Liver (tissue), 9 donors: Measurements from ENCODE around the gene PCP4L1. TPM values are rescaled to one million over a fixed set of nuclear protein-coding genes. Genes with fewer than 3 reads are reported as not detected.

ENCODE experiments used
- DNase-seq: peaks from one replicate; pipeline ENCODE4 v3.0.0-alpha.2; 2017; ENCODE audit warnings: low spot score
- H3K27ac ChIP-seq, 2 donors: one replicate each; pipeline ENCODE4 v1.7.0; 2013; ENCODE audit warnings: inconsistent platforms in 2 of 2, low read length in 2 of 2, control low read depth in 1 of 2, low read depth in 1 of 2, mild to moderate bottlenecking in 1 of 2
- H3K27me3 ChIP-seq, 4 donors: one replicate each; pipeline versions ENCODE4 v1.6.1 to v1.7.0; 2013; ENCODE audit warnings: low read length in 3 of 4, inconsistent platforms in 1 of 4, mild to moderate bottlenecking in 1 of 4, moderate library complexity in 1 of 4; ENCODE audit not compliant: control insufficient read depth in 4 of 4, insufficient read depth in 4 of 4
- H3K36me3 ChIP-seq, 4 donors: one replicate each; pipeline versions ENCODE4 v1.6.1 to v1.7.0; 2013; ENCODE audit warnings: low read length in 3 of 4, mild to moderate bottlenecking in 3 of 4, low read depth in 1 of 4, moderate library complexity in 1 of 4; ENCODE audit not compliant: control insufficient read depth in 4 of 4, insufficient read depth in 3 of 4
- H3K4me1 ChIP-seq, 4 donors: one replicate each; pipeline versions ENCODE4 v1.6.1 to v1.7.0; 2013; ENCODE audit warnings: low read length in 3 of 4, mild to moderate bottlenecking in 3 of 4, moderate library complexity in 1 of 4; ENCODE audit not compliant: control insufficient read depth in 4 of 4, insufficient read depth in 4 of 4
- H3K4me3 ChIP-seq, 3 donors: one replicate each; pipeline versions ENCODE4 v1.6.1 to v1.7.0; 2013; ENCODE audit warnings: low read length in 3 of 3, control low read depth in 1 of 3, low read depth in 1 of 3, mild to moderate bottlenecking in 1 of 3
- H3K9ac ChIP-seq, 2 donors: one replicate each; pipeline ENCODE4 v1.7.0; 2013; ENCODE audit warnings: low read length in 2 of 2, mild to moderate bottlenecking in 2 of 2, moderate library complexity in 2 of 2, control low read depth in 1 of 2, low read depth in 1 of 2
- H3K9me3 ChIP-seq, 4 donors: one replicate each; pipeline versions ENCODE4 v1.6.1 to v1.7.0; 2013; ENCODE audit warnings: low read length in 3 of 4; ENCODE audit not compliant: control insufficient read depth in 4 of 4
- EGR1 ChIP-seq, 2 donors: IDR thresholded peaks; 2 replicates each; pipeline ENCODE4 v1.6.1; 2016 to 2018; ENCODE audit warnings: antibody characterized with exemption in 2 of 2, low read depth in 2 of 2
- FOXA1 ChIP-seq: IDR thresholded peaks from 2 replicates; pipeline ENCODE4 v1.6.1; 2016; ENCODE audit warnings: antibody characterized with exemption
- FOXA2 ChIP-seq: IDR thresholded peaks from 2 replicates; pipeline ENCODE4 v1.6.1; 2016; ENCODE audit warnings: antibody characterized with exemption
- GABPA ChIP-seq, 2 donors: IDR thresholded peaks in 1 of 2; conservative IDR thresholded peaks in 1 of 2; 2 replicates each; pipeline ENCODE4 v1.6.1; 2016; ENCODE audit warnings: antibody characterized with exemption in 2 of 2, mild to moderate bottlenecking in 1 of 2, moderate library complexity in 1 of 2
- HNF4A ChIP-seq, 2 donors: conservative IDR thresholded peaks; 2 replicates each; pipeline ENCODE4 v1.6.1; 2016; ENCODE audit warnings: antibody characterized with exemption in 2 of 2, mild to moderate bottlenecking in 2 of 2
- HNF4G ChIP-seq: IDR thresholded peaks from 2 replicates; pipeline ENCODE4 v1.6.1; 2016; ENCODE audit warnings: antibody characterized with exemption
- JUND ChIP-seq, 2 donors: IDR thresholded peaks; 2 replicates each; pipeline ENCODE4 v1.6.1; 2016; ENCODE audit warnings: antibody characterized with exemption in 2 of 2
- MAX ChIP-seq: IDR thresholded peaks from 2 replicates; pipeline ENCODE4 v1.6.1; 2016; ENCODE audit warnings: antibody characterized with exemption
- NR2F2 ChIP-seq: IDR thresholded peaks from 2 replicates; pipeline ENCODE4 v1.6.1; 2016; ENCODE audit warnings: antibody characterized with exemption
- RAD21 ChIP-seq, 2 donors: IDR thresholded peaks; 2 replicates each; pipeline ENCODE4 v1.6.1; 2016; ENCODE audit warnings: antibody characterized with exemption in 2 of 2, mild to moderate bottlenecking in 2 of 2
- REST ChIP-seq: IDR thresholded peaks from 2 replicates; pipeline ENCODE4 v1.6.1; 2016; ENCODE audit warnings: antibody characterized with exemption, mild to moderate bottlenecking
- RXRA ChIP-seq, 2 donors: IDR thresholded peaks; 2 replicates each; pipeline ENCODE4 v1.6.1; 2017 to 2018; ENCODE audit warnings: antibody characterized with exemption in 2 of 2, mild to moderate bottlenecking in 1 of 2
- SP1 ChIP-seq: IDR thresholded peaks from 2 replicates; pipeline ENCODE4 v1.6.1; 2018; ENCODE audit warnings: antibody characterized with exemption, mild to moderate bottlenecking
- TAF1 ChIP-seq: conservative IDR thresholded peaks from 2 replicates; pipeline ENCODE4 v1.6.1; 2016; ENCODE audit warnings: antibody characterized with exemption, mild to moderate bottlenecking
- YY1 ChIP-seq: IDR thresholded peaks from 2 replicates; pipeline ENCODE4 v1.6.1; 2016; ENCODE audit warnings: antibody characterized with exemption, mild to moderate bottlenecking
- ZBTB33 ChIP-seq: IDR thresholded peaks from 2 replicates; pipeline ENCODE4 v1.6.1; 2016; ENCODE audit warnings: antibody characterized with exemption
- WGBS: extraction: QIAGEN DNeasy Blood & Tissue Kit; methylation state at CpG from one replicate; pipeline ENCODE4 v1.1.7; 2013; 5-methylcytosine and 5-hydroxymethylcytosine counted together
- polyA plus RNA-seq, 2 donors: library from polyadenylated mRNA; stranded (reverse) in 1 of 2; unstranded in 1 of 2; fragments of 200-250 nt in 1 of 2; fragments of >200 nt in 1 of 2; fragmentation: Nextera tagmentation in 1 of 2; extraction: Ambion mirVana in 1 of 2; gene quantifications; one replicate each; pipeline versions ENCODE4 v1.2.1 to v1.2.3, GENCODE V29; 2013 to 2015
- total RNA-seq, 2 donors: library from RNA; depleted of rRNA; stranded (reverse); fragments of >200 nt; gene quantifications; one replicate each; pipeline ENCODE4 v1.2.3, GENCODE V29; 2014
- TF ChIP-seq, protein P1 (sequence below): fragments of 150-350 bp; IDR thresholded peaks from 2 replicates; pipeline ENCODE4 v1.5.1; 2017; ENCODE audit warnings: improper control_type of control experiment, low read depth, low read length; ENCODE audit not compliant: missing input control
- TF ChIP-seq, protein P2 (sequence below): IDR thresholded peaks from 2 replicates; pipeline ENCODE4 v1.6.1; 2016; ENCODE audit warnings: antibody characterized with exemption
- donor health status: healthy.
- donor health status: healthy.
- donor health status: healthy.
- donor health status: healthy.
- donor health status: healthy.

PCP4L1 gene
- total and polyA plus RNA-seq, 4 donors: 1.1 to 8.7 (median 5.0) TPM

- Histone ChIP-seq H3K36me3 (no peaks in the 10 kb centered on the region), H3K9me3 (no peaks in the 10 kb centered on the region), H3K4me3 (no peak overlapping the region), H3K27me3 (no peaks in the 10 kb centered on the region), H3K27ac (no peak overlapping the region), H3K9ac (no peak overlapping the region), H3K4me1 (no peaks in the 10 kb centered on the region)
- DNase-seq: no peak
- WGBS: 69% methylated on average over 3 of the region's 3 CpGs
- no peak for TF ChIP-seq JUND (IDR thresholded peaks at IDR 0.05)
- TF ChIP-seq YY1: no peak
- no peak for TF ChIP-seq RAD21 (IDR thresholded peaks at IDR 0.05)
- no peak for TF ChIP-seq FOXA2
- TF ChIP-seq FOXA1: no peak
- no peak for TF ChIP-seq REST
- TF ChIP-seq ZBTB33: no peak
- TF ChIP-seq HNF4A (conservative IDR thresholded peaks at IDR 0.05): no peak
- TF ChIP-seq HNF4G: no peak
- TF ChIP-seq TAF1: no peak
- no peak for TF ChIP-seq NR2F2
- TF ChIP-seq RXRA (IDR thresholded peaks at IDR 0.05): no peak
- no peak for TF ChIP-seq GABPA (IDR thresholded peaks at IDR 0.05 in 1 of 2, conservative IDR thresholded peaks at IDR 0.05 in 1 of 2)
- TF ChIP-seq SP1: no peak
- TF ChIP-seq EGR1 (IDR thresholded peaks at IDR 0.05; ENCODE audit: low read depth in 2 of 2): no peak
- TF ChIP-seq MAX: no peak
- TF ChIP-seq, protein P1, sequence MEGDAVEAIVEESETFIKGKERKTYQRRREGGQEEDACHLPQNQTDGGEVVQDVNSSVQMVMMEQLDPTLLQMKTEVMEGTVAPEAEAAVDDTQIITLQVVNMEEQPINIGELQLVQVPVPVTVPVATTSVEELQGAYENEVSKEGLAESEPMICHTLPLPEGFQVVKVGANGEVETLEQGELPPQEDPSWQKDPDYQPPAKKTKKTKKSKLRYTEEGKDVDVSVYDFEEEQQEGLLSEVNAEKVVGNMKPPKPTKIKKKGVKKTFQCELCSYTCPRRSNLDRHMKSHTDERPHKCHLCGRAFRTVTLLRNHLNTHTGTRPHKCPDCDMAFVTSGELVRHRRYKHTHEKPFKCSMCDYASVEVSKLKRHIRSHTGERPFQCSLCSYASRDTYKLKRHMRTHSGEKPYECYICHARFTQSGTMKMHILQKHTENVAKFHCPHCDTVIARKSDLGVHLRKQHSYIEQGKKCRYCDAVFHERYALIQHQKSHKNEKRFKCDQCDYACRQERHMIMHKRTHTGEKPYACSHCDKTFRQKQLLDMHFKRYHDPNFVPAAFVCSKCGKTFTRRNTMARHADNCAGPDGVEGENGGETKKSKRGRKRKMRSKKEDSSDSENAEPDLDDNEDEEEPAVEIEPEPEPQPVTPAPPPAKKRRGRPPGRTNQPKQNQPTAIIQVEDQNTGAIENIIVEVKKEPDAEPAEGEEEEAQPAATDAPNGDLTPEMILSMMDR: no peak
- TF ChIP-seq, protein P2, sequence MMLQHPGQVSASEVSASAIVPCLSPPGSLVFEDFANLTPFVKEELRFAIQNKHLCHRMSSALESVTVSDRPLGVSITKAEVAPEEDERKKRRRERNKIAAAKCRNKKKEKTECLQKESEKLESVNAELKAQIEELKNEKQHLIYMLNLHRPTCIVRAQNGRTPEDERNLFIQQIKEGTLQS: no peak
Observed at GRCh38 chr1:161273402-161273801, 14.9 kb downstream of the PCP4L1 start.

GRCh38 chr1:161274874-161275273 is 16.3 kb downstream of the PCP4L1 start:
- Histone ChIP-seq H3K27me3 (no peaks in the 10 kb centered on the region), H3K36me3 (no peaks in the 10 kb centered on the region), H3K27ac (no peak overlapping the region), H3K9ac (no peak overlapping the region), H3K9me3 (no peaks in the 10 kb centered on the region), H3K4me3 (no peak overlapping the region), H3K4me1 (no peaks in the 10 kb centered on the region)
- WGBS: 88% methylated on average over 3 of the region's 3 CpGs
- TF ChIP-seq TAF1: no peak
- no peak for TF ChIP-seq RXRA (IDR thresholded peaks at IDR 0.05)
- TF ChIP-seq REST: no peak
- DNase-seq: no peak
